CD14-positive monocyte (primary cell): ENCODE measurements around the gene PCBP3. TPM values are rescaled to one million over a fixed set of nuclear protein-coding genes. Genes with fewer than 3 reads are reported as not detected.

ENCODE experiments used
- DNase-seq, 3 donors: peaks; one replicate each; pipeline ENCODE4 v3.0.0-alpha.2; 2011 to 2022
- H2AFZ ChIP-seq: 2 replicates; pipeline ENCODE4 v1.6.0; 2012; ENCODE audit warnings: mild to moderate bottlenecking, low read depth, low read length, inconsistent platforms; ENCODE audit not compliant: insufficient read depth, poor library complexity, severe bottlenecking
- H3K27ac ChIP-seq, 2 donors: 1 replicate in 1 of 2; 2 replicates in 1 of 2; pipeline ENCODE4 v1.5.1; 2012 to 2013; ENCODE audit warnings: low read length in 2 of 2, control low read depth in 1 of 2, inconsistent platforms in 1 of 2, low read depth in 1 of 2, mild to moderate bottlenecking in 1 of 2
- H3K27me3 ChIP-seq, 2 donors: one replicate each; pipeline versions ENCODE4 v1.6.0 to v1.6.1; 2011 to 2013; ENCODE audit warnings: low read length in 2 of 2; ENCODE audit not compliant: control insufficient read depth in 2 of 2, insufficient read depth in 2 of 2
- H3K36me3 ChIP-seq, 2 donors: replicated peaks in 1 of 2; 1 replicate in 1 of 2; 2 replicates in 1 of 2; pipeline versions ENCODE4 v1.5.1 to v1.6.1; 2012 to 2013; ENCODE audit warnings: low read length in 2 of 2, control low read depth in 1 of 2, inconsistent platforms in 1 of 2, mild to moderate bottlenecking in 1 of 2; ENCODE audit not compliant: insufficient read depth in 2 of 2, control insufficient read depth in 1 of 2
- H3K4me1 ChIP-seq, 2 donors: 1 replicate in 1 of 2; 2 replicates in 1 of 2; pipeline versions ENCODE4 v1.5.1 to v1.6.1; 2012 to 2013; ENCODE audit warnings: low read length in 2 of 2, control low read depth in 1 of 2, inconsistent platforms in 1 of 2, mild to moderate bottlenecking in 1 of 2, moderate library complexity in 1 of 2; ENCODE audit not compliant: insufficient read depth in 2 of 2, control insufficient read depth in 1 of 2
- H3K4me2 ChIP-seq: replicated peaks from 2 replicates; pipeline ENCODE3; 2012; ENCODE audit warnings: low read length, moderate library complexity, mild to moderate bottlenecking; ENCODE audit not compliant: poor library complexity, severe bottlenecking; ENCODE audit errors: extremely low read depth
- H3K4me3 ChIP-seq, 3 experiments: fragments of 200-600 bp in 1 of 3; sonication (generic) in 1 of 3; replicated peaks in 1 of 3; 1 replicate in 2 of 3; 2 replicates in 1 of 3; pipeline ENCODE4 v1.5.1; 2011 to 2013; ENCODE audit warnings: low read length in 3 of 3, mild to moderate bottlenecking in 3 of 3, control low read depth in 2 of 3, low read depth in 2 of 3, inconsistent platforms in 1 of 3, moderate library complexity in 1 of 3
- H3K79me2 ChIP-seq: 2 replicates; pipeline ENCODE4 v1.6.0; 2012; ENCODE audit warnings: mild to moderate bottlenecking, control low read depth, inconsistent platforms, low read length, moderate library complexity; ENCODE audit not compliant: insufficient read depth
- H3K9ac ChIP-seq: 2 replicates; pipeline ENCODE4 v1.6.0; 2017; ENCODE audit warnings: low read length, mild to moderate bottlenecking; ENCODE audit not compliant: insufficient read depth, poor library complexity, severe bottlenecking
- H3K9me3 ChIP-seq, 2 donors: replicated peaks in 1 of 2; 1 replicate in 1 of 2; 2 replicates in 1 of 2; pipeline versions ENCODE4 v1.5.1 to v1.6.1; 2012 to 2013; ENCODE audit warnings: low read length in 2 of 2, control low read depth in 1 of 2; ENCODE audit not compliant: control insufficient read depth in 1 of 2, insufficient read depth in 1 of 2
- H4K20me1 ChIP-seq: 2 replicates; pipeline ENCODE4 v1.6.0; 2012; ENCODE audit warnings: mild to moderate bottlenecking, low read length, control low read depth, moderate library complexity; ENCODE audit not compliant: insufficient read depth
- H3K27ac Mint-ChIP-seq, 7 donors: one replicate each; pipeline ENCODE4 v1.8.0; 2020; ENCODE audit warnings: mild to moderate bottlenecking in 7 of 7, mixed read lengths in 7 of 7, moderate library complexity in 6 of 7, inconsistent platforms in 2 of 7
- H3K27me3 Mint-ChIP-seq, 3 donors: one replicate each; pipeline ENCODE4 v1.8.0; 2021 to 2022; ENCODE audit warnings: low read depth in 3 of 3, mild to moderate bottlenecking in 3 of 3, mixed read lengths in 3 of 3, moderate library complexity in 3 of 3, inconsistent platforms in 1 of 3
- H3K36me3 Mint-ChIP-seq, 2 donors: one replicate each; pipeline ENCODE4 v1.8.0; 2020; ENCODE audit warnings: mixed read lengths in 2 of 2, inconsistent platforms in 1 of 2, mild to moderate bottlenecking in 1 of 2
- H3K4me1 Mint-ChIP-seq: one replicate; pipeline ENCODE4 v1.8.0; 2020; ENCODE audit warnings: mild to moderate bottlenecking, mixed read lengths
- H3K4me3 Mint-ChIP-seq, 2 donors: one replicate each; pipeline ENCODE4 v1.8.0; 2020; ENCODE audit warnings: mild to moderate bottlenecking in 2 of 2, mixed read lengths in 2 of 2, moderate library complexity in 1 of 2
- H3K9me3 Mint-ChIP-seq, 7 donors: one replicate each; pipeline ENCODE4 v1.8.0; 2020 to 2022; ENCODE audit warnings: mixed read lengths in 7 of 7, mild to moderate bottlenecking in 6 of 7, moderate library complexity in 6 of 7, inconsistent platforms in 2 of 7
- WGBS: methylation state at CpG from one replicate; pipeline ENCODE4 v1.1.5; 2013; ENCODE audit warnings: missing lambda C conversion rate; ENCODE audit not compliant: insufficient coverage; 5-methylcytosine and 5-hydroxymethylcytosine counted together
- intact Hi-C, 2 donors: fragments of 100-400 bp; cut with micrococcal nuclease; formaldehyde crosslinking; loops; one replicate each; pipeline versions ENCODE4 v1.15.0 to v1.15.1; 2023
- polyA plus RNA-seq, 3 donors: library from polyadenylated mRNA; depleted of rRNA in 1 of 3; unstranded in 2 of 3; stranded (reverse) in 1 of 3; fragments of 300-500 nt in 2 of 3; fragments of >200 nt in 1 of 3; fragmentation: Illumina TruSeq in 2 of 3; gene quantifications; 1 replicate in 2 of 3; 2 replicates in 1 of 3; pipeline ENCODE4 v1.2.3, GENCODE V29; 2012 to 2021
- TF ChIP-seq, protein P1 (sequence below): fragments of 200-600 bp; IDR thresholded peaks from one replicate; pipeline ENCODE4 v1.8.0; 2022; ENCODE audit warnings: antibody characterized with exemption, mild to moderate bottlenecking

PCBP3 gene
- polyA plus RNA-seq, 3 donors, result 0.34 to 0.49 TPM; not detected in 1

- peaks cover 12 to 18% (median 13%) of the 10 kb centered on the region in 3 donors for H3K27me3 Mint-ChIP-seq
- no peaks in the 10 kb centered on the region for H3K27me3 ChIP-seq
- no peak overlapping the region for H3K4me3 Mint-ChIP-seq
- H3K4me1 ChIP-seq, result peaks cover 2 to 14% of the 10 kb centered on the region in 2 donors
- no peaks in the 10 kb centered on the region for H3K79me2 ChIP-seq
- no peak for DNase-seq
- H3K9me3 Mint-ChIP-seq, result peaks cover 0 to 1% (median 0%) of the 10 kb centered on the region in 7 donors
- no peaks in the 10 kb centered on the region for H3K36me3 ChIP-seq
- TF ChIP-seq, protein P1, sequence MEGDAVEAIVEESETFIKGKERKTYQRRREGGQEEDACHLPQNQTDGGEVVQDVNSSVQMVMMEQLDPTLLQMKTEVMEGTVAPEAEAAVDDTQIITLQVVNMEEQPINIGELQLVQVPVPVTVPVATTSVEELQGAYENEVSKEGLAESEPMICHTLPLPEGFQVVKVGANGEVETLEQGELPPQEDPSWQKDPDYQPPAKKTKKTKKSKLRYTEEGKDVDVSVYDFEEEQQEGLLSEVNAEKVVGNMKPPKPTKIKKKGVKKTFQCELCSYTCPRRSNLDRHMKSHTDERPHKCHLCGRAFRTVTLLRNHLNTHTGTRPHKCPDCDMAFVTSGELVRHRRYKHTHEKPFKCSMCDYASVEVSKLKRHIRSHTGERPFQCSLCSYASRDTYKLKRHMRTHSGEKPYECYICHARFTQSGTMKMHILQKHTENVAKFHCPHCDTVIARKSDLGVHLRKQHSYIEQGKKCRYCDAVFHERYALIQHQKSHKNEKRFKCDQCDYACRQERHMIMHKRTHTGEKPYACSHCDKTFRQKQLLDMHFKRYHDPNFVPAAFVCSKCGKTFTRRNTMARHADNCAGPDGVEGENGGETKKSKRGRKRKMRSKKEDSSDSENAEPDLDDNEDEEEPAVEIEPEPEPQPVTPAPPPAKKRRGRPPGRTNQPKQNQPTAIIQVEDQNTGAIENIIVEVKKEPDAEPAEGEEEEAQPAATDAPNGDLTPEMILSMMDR, result no peak
- peaks cover 25% of the 10 kb centered on the region for H3K4me1 Mint-ChIP-seq
- H3K9ac ChIP-seq, result no peak overlapping the region
- intact Hi-C loops, result no loop called here
- WGBS, result 75% methylated on average over 4 of the region's 6 CpGs
- no peak overlapping the region for H3K27ac ChIP-seq
- no peak overlapping the region for H2AFZ ChIP-seq
- no peak overlapping the region for H3K4me2 ChIP-seq
- no peak overlapping the region for H3K27ac Mint-ChIP-seq
- H3K36me3 Mint-ChIP-seq, result no peaks in the 10 kb centered on the region
- H3K4me3 ChIP-seq, result no peak overlapping the region
- no peaks in the 10 kb centered on the region for H3K9me3 ChIP-seq
- H4K20me1 ChIP-seq, result no peaks in the 10 kb centered on the region
Observed at GRCh38 chr21:45613396-45613795, 30.1 kb upstream of the PCBP3 start.

GRCh38 chr21:45613881-45614280, 29.6 kb upstream of the PCBP3 start:
- no peak overlapping the region for H3K27ac ChIP-seq
- no peaks in the 10 kb centered on the region for H4K20me1 ChIP-seq
- no peak overlapping the region for H3K4me2 ChIP-seq
- no peak overlapping the region for H3K27ac Mint-ChIP-seq
- H3K79me2 ChIP-seq, result no peaks in the 10 kb centered on the region
- no peak overlapping the region for H2AFZ ChIP-seq
- peaks cover 12 to 18% (median 17%) of the 10 kb centered on the region in 3 donors for H3K27me3 Mint-ChIP-seq
- no peak overlapping the region for H3K9ac ChIP-seq
- peaks cover 0 to 1% (median 0%) of the 10 kb centered on the region in 7 donors for H3K9me3 Mint-ChIP-seq
- H3K4me3 ChIP-seq, result no peak overlapping the region
- no peaks in the 10 kb centered on the region for H3K36me3 Mint-ChIP-seq
- no peaks in the 10 kb centered on the region for H3K27me3 ChIP-seq
- intact Hi-C loops, result no loop called here
- DNase-seq, result no peak
- H3K9me3 ChIP-seq, result peaks cover 0 to 2% of the 10 kb centered on the region in 2 donors
- no peak overlapping the region for H3K4me3 Mint-ChIP-seq
- no peaks in the 10 kb centered on the region for H3K36me3 ChIP-seq
- TF ChIP-seq, protein P1, result no peak
- 85% methylated on average over 4 of the region's 9 CpGs for WGBS
- peaks cover 7 to 19% of the 10 kb centered on the region in 2 donors for H3K4me1 ChIP-seq
- H3K4me1 Mint-ChIP-seq, result peaks cover 30% of the 10 kb centered on the region
